Gastroesophageal sphincter (tissue), 4 donors: ENCODE results near the gene ANKRD1. TPM values are rescaled to one million over a fixed set of nuclear protein-coding genes. Genes with fewer than 3 reads are reported as not detected.
"Not testable (repeated sequence)": the region's sequence is repeated elsewhere in the genome, so short reads cannot be mapped to it uniquely, and the experiment has no call there.

Experiments
- ATAC-seq: fragments of 150-250 bp; one replicate; pipeline ENCODE4 v1.9.1; 2016; ENCODE audit warnings: mild to moderate bottlenecking, moderate library complexity
- H3K27ac ChIP-seq, 4 donors: fragments of 200-600 bp; sonication (generic) in 3 of 4; 1 replicate in 3 of 4; 2 replicates in 1 of 4; pipeline ENCODE4 v1.5.1; 2016 to 2019
- H3K27me3 ChIP-seq: fragments of 200-600 bp; sonication (generic); one replicate; pipeline ENCODE4 v1.5.1; 2019
- H3K36me3 ChIP-seq, 2 donors: fragments of 200-600 bp; sonication (generic); one replicate each; pipeline ENCODE4 v1.5.1; 2019; ENCODE audit warnings: control low read depth in 1 of 2
- H3K4me1 ChIP-seq, 3 donors: fragments of 200-600 bp; sonication (generic); 1 replicate in 2 of 3; 2 replicates in 1 of 3; pipeline ENCODE4 v1.5.1; 2016 to 2019; ENCODE audit warnings: control low read depth in 2 of 3
- H3K4me3 ChIP-seq, 2 donors: fragments of 200-600 bp; sonication (generic); one replicate each; pipeline ENCODE4 v1.5.1; 2019; ENCODE audit warnings: mild to moderate bottlenecking in 1 of 2, moderate library complexity in 1 of 2
- H3K9me3 ChIP-seq, 3 donors: fragments of 200-600 bp; sonication (generic); one replicate each; pipeline ENCODE4 v1.5.1; 2017 to 2019; ENCODE audit warnings: control low read depth in 2 of 3
- CTCF ChIP-seq, 4 experiments: fragments of 200-600 bp in 2 of 4; fragments of 450-650 bp in 2 of 4; sonication (generic) in 1 of 4; IDR thresholded peaks; one replicate each; pipeline ENCODE4 v1.5.1; 2017 to 2019; ENCODE audit warnings: antibody characterized with exemption in 4 of 4, mild to moderate bottlenecking in 2 of 4, moderate library complexity in 2 of 4
- EP300 ChIP-seq: sonication (generic); formaldehyde crosslinking; IDR thresholded peaks from one replicate; pipeline ENCODE4 v1.6.1; 2017; ENCODE audit warnings: antibody characterized with exemption, mild to moderate bottlenecking
- POLR2A ChIP-seq, 2 donors: fragments of 450-650 bp; IDR thresholded peaks; one replicate each; pipeline ENCODE4 v1.6.1; 2017; ENCODE audit warnings: antibody characterized with exemption in 2 of 2, mild to moderate bottlenecking in 2 of 2, moderate library complexity in 1 of 2
- POLR2AphosphoS5 ChIP-seq: sonication (generic); formaldehyde crosslinking; IDR thresholded peaks from one replicate; pipeline ENCODE4 v1.6.1; 2017; ENCODE audit warnings: antibody characterized with exemption
- WGBS, 2 donors: methylation state at CpG; one replicate each; pipeline ENCODE4 v1.1.5; 2018; ENCODE audit warnings: low coverage in 1 of 2; 5-methylcytosine and 5-hydroxymethylcytosine counted together
- total RNA-seq, 4 donors: library from RNA; depleted of rRNA; stranded (reverse); fragments of >200 nt; gene quantifications; one replicate each; pipeline ENCODE4 v1.1.0, GENCODE V29; 2016

ANKRD1 gene
- total RNA-seq, 4 donors from 2014 or later: not detected

GRCh38 chr10:90905925-90906324 lies 15.0 kb downstream of the ANKRD1 start:
- no peaks in the 10 kb centered on the region for H3K9me3 ChIP-seq
- no peaks in the 10 kb centered on the region for H3K4me1 ChIP-seq
- TF ChIP-seq EP300: no peak
- no peak for TF ChIP-seq POLR2AphosphoS5
- no peak for TF ChIP-seq POLR2A (IDR thresholded peaks at IDR 0.05)
- TF ChIP-seq CTCF (IDR thresholded peaks at IDR 0.05): no peak
- no peak overlapping the region for H3K4me3 ChIP-seq
- H3K27ac ChIP-seq: no peak overlapping the region
- no peaks in the 10 kb centered on the region for H3K27me3 ChIP-seq
- H3K36me3 ChIP-seq: peaks cover 0 to 64% of the 10 kb centered on the region in 2 donors
- no peak for ATAC-seq
- 56 to 100% methylated on average over 1 of the region's 1 CpG for WGBS, 2 donors

GRCh38 chr10:90896916-90897315 lies 24.0 kb downstream of the ANKRD1 start:
- 85 to 87% methylated on average over 2 of the region's 2 CpGs for WGBS, 2 donors
- not testable (repeated sequence) for H3K4me1 ChIP-seq, H3K27me3 ChIP-seq, H3K4me3 ChIP-seq, ATAC-seq, H3K9me3 ChIP-seq, H3K27ac ChIP-seq
- H3K36me3 ChIP-seq: peaks cover 0 to 89% of the 10 kb centered on the region in 2 donors

GRCh38 chr10:90893190-90893589 lies 27.7 kb downstream of the ANKRD1 start:
- Histone ChIP-seq H3K36me3 (peaks cover 0 to 94% of the 10 kb centered on the region in 2 donors), H3K27me3 (no peaks in the 10 kb centered on the region), H3K4me3 (no peak overlapping the region), H3K4me1 (no peaks in the 10 kb centered on the region), H3K27ac (no peak overlapping the region), H3K9me3 (no peaks in the 10 kb centered on the region)
- no peak for TF ChIP-seq EP300
- TF ChIP-seq CTCF (IDR thresholded peaks at IDR 0.05): no peak
- TF ChIP-seq POLR2AphosphoS5: no peak
- TF ChIP-seq POLR2A (IDR thresholded peaks at IDR 0.05): no peak
- WGBS, 2 donors: 89% methylated on average over 3 of the region's 3 CpGs
- ATAC-seq: no peak

GRCh38 chr10:90890347-90890746 lies 30.5 kb downstream of the ANKRD1 start:
- Histone ChIP-seq H3K27ac (no peak overlapping the region), H3K27me3 (no peaks in the 10 kb centered on the region), H3K9me3 (no peaks in the 10 kb centered on the region), H3K4me1 (no peaks in the 10 kb centered on the region), H3K36me3 (peaks cover 5 to 100% of the 10 kb centered on the region in 2 donors), H3K4me3 (no peak overlapping the region)
- ATAC-seq: no peak
- 81 to 86% methylated on average over 2 of the region's 2 CpGs for WGBS, 2 donors
- TF ChIP-seq POLR2AphosphoS5 (no peak), EP300 (no peak), CTCF (IDR thresholded peaks at IDR 0.05) (no peak), POLR2A (IDR thresholded peaks at IDR 0.05) (no peak)

GRCh38 chr10:90889636-90890035 lies 31.3 kb downstream of the ANKRD1 start:
- no peak for ATAC-seq
- H3K27me3 ChIP-seq: no peaks in the 10 kb centered on the region
- no peak overlapping the region for H3K4me3 ChIP-seq
- H3K27ac ChIP-seq: no peak overlapping the region
- TF ChIP-seq POLR2AphosphoS5 (no peak), POLR2A (IDR thresholded peaks at IDR 0.05) (no peak), CTCF (IDR thresholded peaks at IDR 0.05) (no peak), EP300 (no peak)
- H3K9me3 ChIP-seq: no peaks in the 10 kb centered on the region
- peaks cover 0 to 3% (median 0%) of the 10 kb centered on the region in 3 donors for H3K4me1 ChIP-seq
- WGBS, 2 donors: 88 to 100% methylated on average over 1 of the region's 1 CpG
- H3K36me3 ChIP-seq: peaks cover 5 to 100% of the 10 kb centered on the region in 2 donors
